Measurements from ENCODE around the gene SELENON.

SELENON gene

GRCh38 chr1:25864434-25864833 lies 64.4 kb downstream of the SELENON start:
- no peak for DNase-seq (ENCODE audit: low read depth in 2 of 2)

- DNase-seq (ENCODE audit: low read depth in 2 of 2) = no peak
These were observed 66.3 kb downstream of the SELENON start for GRCh38 chr1:25866288-25866687.

GRCh38 chr1:25867210-25867991 lies 67.4 kb downstream of the SELENON start:
- no peak for DNase-seq (ENCODE audit: low read depth in 2 of 2)

Measured in stimulated activated CD8-positive, alpha-beta memory T cell treated with anti-CD3 and anti-CD28 coated beads, Interleukin-2, amount 100 ng/mL, for 48 hours (primary cell).